PC-3 (cell line): ENCODE data around the gene SLC9A9.

Source experiments
- EZH2 ChIP-seq: fragments of 300-600 bp; sonication (generic); IDR thresholded peaks from one replicate; pipeline ENCODE4 v1.6.1; 2017; ENCODE audit warnings: antibody characterized with exemption, mild to moderate bottlenecking, low read length; ENCODE audit not compliant: unreplicated experiment
- TF ChIP-seq, protein P1 (sequence below): fragments of 300-600 bp; sonication (generic); conservative IDR thresholded peaks from 2 replicates; pipeline ENCODE4 v1.5.1; 2017; ENCODE audit warnings: antibody characterized with exemption, low read depth, mild to moderate bottlenecking, low read length

GRCh38 chr3:143465666-143466065, 382.6 kb downstream of the SLC9A9 start:
- TF ChIP-seq, protein P1, sequence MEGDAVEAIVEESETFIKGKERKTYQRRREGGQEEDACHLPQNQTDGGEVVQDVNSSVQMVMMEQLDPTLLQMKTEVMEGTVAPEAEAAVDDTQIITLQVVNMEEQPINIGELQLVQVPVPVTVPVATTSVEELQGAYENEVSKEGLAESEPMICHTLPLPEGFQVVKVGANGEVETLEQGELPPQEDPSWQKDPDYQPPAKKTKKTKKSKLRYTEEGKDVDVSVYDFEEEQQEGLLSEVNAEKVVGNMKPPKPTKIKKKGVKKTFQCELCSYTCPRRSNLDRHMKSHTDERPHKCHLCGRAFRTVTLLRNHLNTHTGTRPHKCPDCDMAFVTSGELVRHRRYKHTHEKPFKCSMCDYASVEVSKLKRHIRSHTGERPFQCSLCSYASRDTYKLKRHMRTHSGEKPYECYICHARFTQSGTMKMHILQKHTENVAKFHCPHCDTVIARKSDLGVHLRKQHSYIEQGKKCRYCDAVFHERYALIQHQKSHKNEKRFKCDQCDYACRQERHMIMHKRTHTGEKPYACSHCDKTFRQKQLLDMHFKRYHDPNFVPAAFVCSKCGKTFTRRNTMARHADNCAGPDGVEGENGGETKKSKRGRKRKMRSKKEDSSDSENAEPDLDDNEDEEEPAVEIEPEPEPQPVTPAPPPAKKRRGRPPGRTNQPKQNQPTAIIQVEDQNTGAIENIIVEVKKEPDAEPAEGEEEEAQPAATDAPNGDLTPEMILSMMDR: no peak
- no peak for TF ChIP-seq EZH2
